ENCODE measurements around the gene MAGI2.

- no peak for TF ChIP-seq POLR2AphosphoS5 (IDR thresholded peaks at IDR 0.05)
- TF ChIP-seq CTCF (IDR thresholded peaks at IDR 0.05): no peak
Measured at GRCh38 chr7:79430391-79430790, 23.1 kb downstream of the MAGI2 start.

Measured in suprapubic skin (tissue), 3 donors.